Embryonic facial prominence (tissue), 1 donor: ENCODE data around the gene SEC14L5.
A peak's percentile ranks its signal among the peaks of the same experiment; 100 is the strongest.

Source experiments
- DNase-seq: peaks from one replicate; pipeline ENCODE4 v3.0.0-alpha.2; 2016; ENCODE audit errors: extremely low spot score

SEC14L5 gene

DNA sequence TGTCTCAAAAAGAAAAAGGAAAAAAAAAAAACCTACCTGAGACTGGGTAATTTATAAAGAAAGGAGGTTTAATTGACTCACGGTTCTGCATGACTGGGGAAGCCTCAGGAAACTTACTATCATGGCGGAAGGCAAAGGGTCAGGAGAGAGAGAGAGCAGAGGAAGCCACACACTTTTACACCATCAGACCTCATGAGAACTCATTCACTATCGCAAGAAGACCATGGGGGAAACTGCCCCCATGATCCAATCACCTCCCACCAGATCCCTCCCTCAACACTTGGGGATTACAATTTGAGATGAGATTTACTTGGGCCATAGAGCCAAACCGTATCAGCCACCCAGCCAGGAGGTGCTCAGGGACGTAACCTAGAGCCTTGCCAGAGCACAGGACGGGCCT is 54.8 kb downstream of the SEC14L5 start:
- DNase-seq: no peak

DNA sequence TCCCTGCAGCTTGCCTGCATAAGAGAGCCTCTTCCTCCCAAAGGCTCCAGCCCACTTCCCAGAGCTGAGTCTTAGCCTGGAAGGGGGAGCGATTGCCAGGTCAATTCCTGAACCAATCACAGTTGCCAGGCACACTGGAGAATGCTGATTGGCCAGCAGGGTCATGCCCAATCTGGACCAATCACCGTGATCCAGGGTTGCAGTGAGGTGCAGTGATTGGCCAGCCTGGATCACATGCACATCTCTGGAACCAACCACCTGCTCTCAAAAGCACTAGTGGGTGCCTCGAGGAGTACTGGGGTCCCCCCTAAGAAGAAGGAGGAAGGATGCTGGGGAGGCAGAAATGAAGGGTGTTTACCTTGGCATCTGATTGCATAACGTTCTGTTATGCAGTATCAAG is 57.2 kb downstream of the SEC14L5 start:
- no peak for DNase-seq

DNA sequence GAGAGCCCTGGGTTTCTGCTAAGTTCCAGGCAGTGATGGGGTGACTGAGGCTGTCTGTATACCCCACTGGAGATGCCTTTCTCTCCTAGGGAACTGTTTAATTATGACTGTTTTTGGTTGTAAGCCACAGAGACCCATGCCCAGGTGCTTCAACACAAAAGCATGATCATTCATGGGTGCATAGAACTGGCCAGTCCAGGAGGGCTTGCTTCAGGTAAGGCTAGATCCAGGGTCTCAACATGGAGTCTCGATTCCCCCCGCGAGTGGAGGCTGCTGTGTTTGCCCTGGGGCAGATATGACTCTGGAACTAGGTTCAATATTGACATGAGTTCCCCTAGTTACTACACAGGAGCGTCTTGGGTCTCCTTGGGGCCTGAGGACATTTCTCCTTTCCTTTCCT is 57.8 kb downstream of the SEC14L5 start:
- no peak for DNase-seq

DNA sequence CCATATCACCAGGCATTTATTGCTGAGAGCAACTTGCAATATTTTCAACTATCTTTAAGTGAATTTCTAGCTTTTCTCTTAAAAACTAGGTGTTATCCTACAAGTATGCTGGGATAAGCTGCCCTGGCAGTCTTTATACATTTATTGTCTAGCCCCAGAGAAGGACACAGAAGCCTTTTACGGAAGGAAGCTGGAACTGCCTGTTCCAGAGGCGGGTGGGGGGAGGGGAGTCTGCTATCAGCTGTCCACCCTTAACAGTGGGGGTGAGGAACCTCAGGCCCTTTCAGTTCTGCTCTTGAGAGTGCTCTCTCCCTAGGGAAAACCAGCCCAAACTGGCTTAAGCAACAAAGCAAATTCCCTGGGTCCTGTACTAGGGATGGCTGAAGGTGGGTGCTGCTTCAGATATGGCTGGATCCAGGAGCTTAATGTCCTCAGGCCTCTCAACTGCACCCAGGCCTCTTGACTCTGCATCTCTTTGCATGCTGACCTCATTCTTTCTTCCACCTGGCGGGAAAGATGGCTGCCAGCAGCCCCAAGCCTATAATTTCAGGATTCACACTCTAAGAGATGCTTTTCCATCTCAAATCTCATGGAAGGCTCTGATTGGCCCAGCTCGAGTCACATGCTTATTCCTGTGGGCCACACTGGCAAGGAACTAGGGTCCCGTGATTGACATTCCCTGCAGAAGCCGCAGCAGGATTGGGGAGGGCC is 59.0 kb downstream of the SEC14L5 start:
- no peak for DNase-seq

DNA sequence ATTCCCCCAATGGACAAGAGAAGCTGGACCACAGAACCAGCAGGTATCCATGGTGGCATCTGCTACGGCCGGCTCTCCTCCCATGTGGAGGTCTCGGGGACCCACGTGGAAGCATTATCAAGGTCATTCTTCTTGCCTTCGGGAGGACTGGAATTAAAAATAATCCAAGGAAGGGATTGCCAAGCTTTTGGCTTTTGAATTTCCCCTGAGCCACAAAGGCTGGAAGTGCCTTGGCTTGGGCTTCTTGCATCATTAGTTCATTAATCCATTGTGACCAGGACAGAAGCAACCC is 59.5 kb downstream of the SEC14L5 start:
- no peak for DNase-seq

DNA sequence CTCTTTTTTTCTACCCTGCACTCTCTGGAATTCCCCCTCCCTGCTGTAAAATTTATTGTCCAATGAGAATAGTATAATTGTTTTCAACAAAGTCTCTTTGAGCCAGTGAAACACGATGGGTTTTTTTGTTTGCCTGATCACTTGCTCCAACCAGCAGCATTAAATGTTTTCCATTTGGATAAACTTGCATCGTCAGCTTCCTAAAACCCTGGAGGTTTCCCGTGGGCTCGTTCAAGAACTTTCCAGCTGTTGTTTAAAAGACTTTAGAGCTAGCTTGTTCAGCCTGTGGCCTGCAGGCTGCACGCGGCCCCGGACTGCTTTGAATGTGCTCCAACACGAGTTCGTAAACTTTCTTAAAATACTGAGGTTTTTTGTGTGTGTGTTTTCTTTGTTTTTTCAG is 60.7 kb downstream of the SEC14L5 start:
- no peak for DNase-seq

DNA sequence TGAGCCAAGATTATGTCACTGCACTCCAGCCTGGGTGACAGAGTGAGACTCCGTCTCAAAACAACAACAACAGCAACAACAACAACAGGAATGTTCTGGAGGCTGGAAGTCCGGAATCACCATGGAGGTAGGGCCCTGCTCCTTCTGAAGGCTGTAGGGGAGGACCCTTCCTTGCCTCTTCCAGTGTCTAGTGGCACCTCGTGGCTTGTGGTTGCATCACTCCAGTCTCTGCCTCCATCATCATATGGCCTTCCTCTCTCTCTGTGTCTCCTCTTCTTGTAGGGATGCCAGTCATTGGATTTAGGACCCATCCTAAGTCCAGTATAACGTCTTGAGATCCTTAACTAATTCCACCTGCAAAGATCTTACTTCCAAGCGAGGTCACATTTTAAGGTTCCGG is 61.6 kb downstream of the SEC14L5 start:
- DNase-seq: no peak

DNA sequence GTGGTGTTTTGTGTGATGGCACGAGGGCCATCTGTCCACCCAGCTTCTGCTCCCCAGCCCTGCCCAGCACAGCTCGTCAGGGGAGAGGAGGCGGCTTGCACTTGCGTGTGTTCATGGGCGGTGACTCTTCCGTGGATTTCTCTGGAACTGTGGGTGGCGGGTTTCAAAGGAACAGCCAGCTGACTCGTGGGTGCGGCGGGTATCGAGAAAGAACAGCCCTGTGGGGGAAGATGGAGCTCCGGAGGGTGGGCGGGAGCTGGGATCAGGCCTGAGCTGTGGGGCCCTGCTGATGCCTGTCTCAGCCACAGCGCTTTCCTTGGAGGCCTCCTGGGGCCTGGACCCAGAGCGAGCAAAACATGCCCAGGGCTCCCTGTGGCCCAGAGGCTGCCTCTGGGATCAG is 62.4 kb downstream of the SEC14L5 start:
- no peak for DNase-seq

DNA sequence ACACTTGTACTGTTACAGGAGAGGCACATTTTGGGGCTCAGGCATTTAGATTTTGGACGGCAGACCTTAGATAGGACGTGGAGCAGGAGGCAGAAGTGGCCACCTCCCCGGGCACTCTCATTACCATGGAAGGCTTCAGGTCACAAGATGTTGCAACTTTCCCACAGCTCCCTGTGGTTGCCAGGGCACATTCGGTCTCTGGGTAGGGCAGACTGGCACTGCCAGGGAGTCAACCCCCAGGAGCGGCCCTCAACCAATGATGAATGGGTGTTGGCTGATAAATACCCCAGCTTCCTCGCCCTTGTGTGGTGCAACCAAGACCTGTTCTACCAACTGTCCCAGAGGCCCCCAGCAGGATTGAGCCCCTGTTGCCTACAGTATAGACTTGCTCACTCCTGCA is 64.4 kb downstream of the SEC14L5 start:
- DNase-seq: no peak

DNA sequence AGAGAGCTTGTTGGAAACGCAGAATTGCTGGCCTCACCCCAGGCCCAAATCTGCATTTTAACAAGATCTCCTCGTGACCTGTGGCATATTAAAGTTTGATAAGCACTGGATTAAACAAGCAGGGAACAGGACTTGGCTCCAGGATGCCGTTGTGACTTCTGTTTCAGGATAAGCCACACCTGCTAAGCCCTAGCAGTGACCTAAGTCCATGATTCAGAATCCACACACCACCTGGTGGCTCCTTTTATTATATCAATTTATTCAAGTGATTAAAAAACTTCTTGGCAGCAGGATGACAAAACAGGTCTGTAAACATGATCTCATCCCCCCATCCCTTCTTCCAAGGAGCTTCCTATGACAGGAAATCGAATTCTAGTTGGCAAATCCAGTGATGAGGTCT is 66.5 kb downstream of the SEC14L5 start:
- no peak for DNase-seq

DNA sequence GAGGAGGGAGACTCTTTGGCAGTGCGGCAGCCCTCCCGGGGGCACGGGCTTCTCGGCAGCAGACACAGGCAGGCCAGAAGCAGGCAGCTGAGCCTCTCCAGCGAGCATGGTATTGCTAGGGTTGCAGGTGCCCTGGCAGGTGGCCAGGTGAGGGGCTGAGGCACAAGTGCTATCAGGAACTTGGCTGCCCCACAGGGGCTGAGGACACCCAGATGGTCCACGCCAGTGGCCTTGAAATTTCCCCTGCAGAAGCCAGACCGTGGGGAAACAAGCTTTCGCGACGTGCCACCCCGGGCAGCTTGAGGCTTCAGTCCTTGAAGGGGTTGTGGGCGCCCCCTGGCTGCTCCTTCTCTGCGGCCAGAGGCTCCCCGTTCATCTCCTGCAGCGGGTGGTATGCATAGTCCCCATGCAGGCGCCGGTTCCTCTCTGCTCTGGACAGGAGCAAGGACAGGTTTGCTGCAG is 67.1 kb downstream of the SEC14L5 start:
- no peak for DNase-seq

DNA sequence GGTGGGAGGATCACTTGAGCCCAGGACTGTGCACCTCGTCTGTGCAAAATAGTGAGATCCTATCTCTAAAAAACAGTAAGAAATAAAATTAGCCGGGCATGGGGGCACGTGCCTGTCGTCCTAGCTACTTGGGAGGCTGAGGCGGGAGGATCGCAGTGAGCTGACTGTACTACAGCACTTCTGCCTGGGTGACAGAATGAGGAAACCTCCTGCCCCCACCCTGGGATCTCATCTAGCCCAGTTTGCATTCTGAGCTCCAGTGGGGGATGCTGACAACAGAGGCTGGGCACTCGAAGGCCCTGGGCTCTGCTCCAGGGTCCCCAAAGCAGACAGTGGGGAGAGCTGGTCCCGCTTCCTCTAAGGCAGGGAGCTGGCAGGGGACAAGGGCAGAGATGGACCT is 68.5 kb downstream of the SEC14L5 start:
- DNase-seq: no peak

DNA sequence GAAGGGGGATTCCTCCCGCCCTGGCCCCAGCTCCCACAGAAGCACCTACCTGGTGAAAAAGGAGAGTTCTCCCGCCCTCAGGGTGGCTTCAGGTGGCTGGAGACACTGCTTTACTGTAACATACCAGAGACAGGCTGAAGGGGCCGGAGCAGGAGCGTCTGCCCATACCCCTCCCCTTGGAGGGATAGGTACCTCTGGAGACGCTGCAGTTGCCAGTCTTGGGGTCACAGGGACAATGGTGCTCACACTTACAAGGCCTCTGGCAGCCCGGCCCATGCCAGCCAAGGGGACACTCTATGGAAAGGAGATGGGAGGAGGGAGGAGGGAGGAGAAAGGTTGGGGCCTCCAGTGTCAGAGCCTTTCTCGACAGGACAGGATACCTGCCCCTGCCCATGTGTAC is 69.0 kb downstream of the SEC14L5 start:
- no peak for DNase-seq

DNA sequence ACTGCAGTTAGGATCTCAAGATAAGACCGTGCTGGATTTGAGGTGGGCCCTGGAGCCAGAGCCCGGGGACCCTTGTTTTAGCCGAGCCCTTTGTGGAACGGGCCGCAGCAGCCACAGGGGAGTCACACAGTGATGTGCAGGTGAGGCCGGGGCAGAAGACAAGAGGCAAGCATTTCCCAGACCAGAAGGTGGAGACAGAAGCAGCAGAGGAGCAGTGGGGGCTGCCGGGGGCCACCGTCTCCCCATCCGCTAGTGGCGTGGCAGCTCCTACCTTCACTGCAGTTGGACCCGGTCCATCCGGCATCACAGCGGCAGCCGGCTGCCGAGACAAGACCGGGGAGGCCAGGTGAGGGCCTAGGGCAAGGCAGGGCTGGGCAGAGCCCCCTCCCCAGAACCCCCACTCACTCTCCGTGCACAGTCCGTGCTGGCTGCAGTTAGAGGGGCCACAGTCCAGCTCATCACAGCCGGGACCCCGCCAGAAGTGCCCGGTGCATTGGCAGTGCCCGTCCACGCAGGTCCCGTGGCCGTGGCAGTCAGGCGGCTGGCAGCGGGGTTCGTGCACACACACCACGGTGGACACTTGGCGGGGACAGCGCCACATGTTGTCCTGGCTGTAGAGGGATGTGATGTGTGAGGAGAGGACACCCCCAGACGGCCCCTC is 69.6 kb downstream of the SEC14L5 start:
- DNase-seq: no peak

DNA sequence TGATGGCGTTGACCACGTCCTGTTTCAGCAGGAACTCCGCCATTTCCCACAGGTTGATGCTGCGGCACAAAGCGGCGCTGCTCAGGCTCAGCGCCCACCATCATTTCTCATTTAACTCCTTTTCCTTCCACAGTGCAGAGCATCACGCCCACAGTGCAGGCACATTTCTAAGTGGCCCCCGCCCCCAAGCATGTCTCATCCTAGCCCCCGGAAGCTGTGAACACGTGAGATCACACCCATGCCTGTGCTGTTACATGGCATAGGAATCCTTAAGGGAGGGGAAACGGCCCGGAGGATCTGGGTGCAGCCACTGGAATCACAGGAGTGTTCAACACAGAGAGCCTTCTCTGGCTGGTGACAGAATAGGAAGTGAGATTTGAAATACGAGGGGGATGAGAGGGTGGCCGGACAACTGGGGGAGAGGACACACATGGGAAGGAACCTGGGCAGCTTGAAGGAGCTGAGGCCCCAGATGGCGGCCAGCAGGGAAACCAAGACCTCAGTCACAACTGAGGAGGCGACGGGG is 70.9 kb downstream of the SEC14L5 start:
- DNase-seq: no peak

DNA sequence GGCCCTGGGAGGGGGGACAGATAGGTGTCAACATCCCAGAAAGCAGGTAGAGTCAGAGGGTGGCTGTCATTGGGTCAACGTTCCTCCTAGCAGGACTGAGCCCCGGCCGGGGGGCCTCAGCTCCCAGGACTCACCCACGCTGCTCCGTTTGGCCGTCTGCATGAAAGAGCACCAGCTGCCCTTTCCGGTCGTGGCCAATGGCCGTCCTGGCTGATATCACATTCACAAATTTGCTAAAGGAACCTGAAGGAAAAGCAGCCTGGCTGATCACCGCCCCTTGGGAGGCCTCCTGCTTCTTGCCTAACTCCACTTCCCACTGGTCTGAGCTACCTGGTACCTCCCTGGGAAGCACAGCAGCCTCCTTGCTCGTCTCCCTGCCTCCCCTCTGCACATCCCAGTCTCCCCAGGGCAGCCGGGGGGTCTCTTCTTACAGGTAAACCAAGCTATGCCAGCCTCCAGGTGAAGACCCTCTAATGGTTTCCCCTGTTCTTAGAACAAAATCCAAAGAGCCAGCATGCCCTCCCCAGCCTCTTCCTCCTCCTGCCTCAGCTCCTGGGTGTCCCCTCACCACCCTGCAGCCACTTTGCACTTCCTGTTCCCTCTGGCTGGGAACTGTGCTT is 72.2 kb downstream of the SEC14L5 start:
- no peak for DNase-seq

DNA sequence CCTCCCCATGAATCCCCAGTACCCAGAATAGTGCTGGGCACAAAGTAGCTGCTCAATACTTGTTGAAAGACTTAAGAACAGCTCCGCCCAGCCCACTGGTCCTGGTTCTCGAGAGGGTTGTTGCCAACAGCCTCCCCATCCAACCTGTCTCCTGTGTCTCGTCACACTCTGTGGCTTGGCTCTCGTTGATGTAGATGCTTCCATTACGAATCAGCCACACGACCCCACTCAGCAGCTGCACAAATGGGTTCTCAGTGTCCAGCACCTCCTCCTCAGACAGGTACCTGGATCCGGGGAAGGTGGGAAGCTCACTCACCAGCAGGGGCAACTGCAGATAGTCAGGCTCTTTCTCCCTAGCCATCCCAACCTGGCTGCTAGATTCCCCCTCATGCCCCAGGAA is 73.5 kb downstream of the SEC14L5 start:
- DNase-seq: no peak

DNA sequence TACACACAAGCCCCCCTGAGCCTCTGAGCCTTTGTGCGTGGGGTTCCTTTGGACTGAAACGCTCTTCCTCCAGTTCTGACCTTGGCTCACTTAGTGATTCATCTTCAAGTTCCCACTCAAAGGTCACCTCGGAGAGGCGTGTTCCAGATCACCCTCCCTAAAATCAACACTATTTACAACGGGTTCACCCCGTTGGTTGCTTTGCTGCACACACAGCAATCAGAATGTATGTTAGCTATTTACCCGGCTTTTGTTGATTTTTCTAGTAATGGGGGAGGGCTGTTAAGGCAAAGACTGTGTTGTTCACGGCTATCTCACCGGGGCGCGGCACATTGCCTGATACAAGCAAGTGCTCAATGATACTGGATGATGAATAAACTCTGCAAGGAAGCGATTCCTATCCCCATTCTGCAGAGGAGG is 74.6 kb downstream of the SEC14L5 start:
- no peak for DNase-seq

DNA sequence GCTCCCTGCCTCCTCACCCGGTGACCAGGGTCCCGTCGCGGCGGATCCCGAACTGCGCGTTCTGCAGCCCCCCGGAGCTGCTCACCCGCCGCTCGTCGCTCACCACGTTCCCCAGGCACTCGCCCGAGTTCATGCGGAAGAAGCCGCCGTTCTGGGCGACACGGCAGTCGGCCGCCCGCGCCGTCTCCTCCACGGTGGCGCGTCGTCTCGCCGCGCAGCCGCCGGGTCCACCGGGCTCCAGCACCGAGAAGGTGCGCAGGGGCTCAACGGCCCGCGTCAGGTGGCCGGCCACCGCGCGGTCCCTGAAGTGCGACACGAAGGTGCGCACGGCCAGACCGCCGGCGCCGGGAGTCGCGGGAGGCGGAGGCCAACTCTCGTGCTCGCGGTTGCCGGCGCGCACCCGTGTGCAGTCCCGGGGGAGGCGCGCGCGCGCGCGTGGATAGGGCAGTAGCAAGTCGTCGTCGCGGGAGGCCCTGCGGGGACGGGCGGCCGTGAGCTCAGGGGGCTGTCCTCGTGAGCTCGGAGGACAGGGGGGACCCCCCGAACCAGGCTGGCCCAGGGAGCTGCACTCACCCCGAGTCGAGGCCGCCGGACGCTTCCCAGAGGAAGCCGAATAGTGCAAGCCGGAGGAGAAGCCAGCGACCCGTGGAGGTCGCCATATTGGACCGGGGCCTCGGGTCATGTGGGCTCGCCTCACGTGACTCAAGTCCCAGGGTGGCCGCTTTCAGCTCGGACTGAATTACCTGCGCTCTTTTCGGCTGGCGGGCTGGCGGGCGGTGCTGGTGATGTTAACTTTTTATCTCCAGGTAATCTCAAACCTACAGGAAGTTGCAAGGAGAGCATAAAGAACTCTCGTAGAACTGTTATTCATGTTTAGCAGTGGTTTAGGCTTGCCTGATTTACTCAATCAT is 75.4 kb downstream of the SEC14L5 start, which contains the start of gene NAGPA:
NAGPA (minus strand) TSS at position 680 of the 911 bp plus-strand sequence; CDS start at position 659, 21 bp downstream.
- DNase-seq: peak; percentile 68

DNA sequence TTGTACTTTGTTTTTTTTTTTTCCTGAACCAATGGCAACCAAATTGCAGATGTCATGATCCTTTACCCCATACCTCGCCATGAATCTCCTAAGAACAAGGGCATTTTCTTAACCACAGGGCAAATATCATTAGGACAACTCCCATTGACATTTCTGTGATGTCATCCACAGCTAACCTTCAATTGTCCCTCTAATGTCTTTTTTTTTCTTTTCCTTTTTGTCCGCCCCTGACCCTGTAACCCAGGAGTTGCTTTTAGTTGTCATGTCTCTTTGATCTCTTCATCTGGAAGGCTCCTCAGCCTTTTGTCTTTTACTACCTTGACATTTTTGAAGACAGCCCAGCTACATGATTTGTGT is 76.0 kb downstream of the SEC14L5 start:
- no peak for DNase-seq

DNA sequence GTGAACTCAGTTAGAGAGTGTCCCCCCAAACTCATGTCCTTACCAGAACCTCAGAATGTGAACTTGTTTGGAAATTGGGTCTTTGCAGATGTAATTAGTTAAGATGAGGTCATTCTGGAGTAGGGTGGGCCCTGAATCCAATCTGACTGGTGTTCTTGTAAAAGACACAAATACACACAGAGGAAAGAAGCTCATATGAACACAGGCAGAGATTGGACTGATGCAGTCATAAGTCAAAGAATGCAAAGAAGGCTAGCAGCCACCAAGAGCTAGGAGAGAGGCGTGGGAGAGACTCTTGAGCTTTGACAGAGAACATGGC is 77.7 kb downstream of the SEC14L5 start:
- DNase-seq: no peak
